Skeletal muscle cell (primary cell): ENCODE results near the gene CXorf38.

Experiments
- DNase-seq: peaks from one replicate; pipeline ENCODE4 v3.0.0-alpha.2; 2010; ENCODE audit warnings: low read depth
- H3K4me3 ChIP-seq: 2 replicates; pipeline ENCODE4 v1.5.1; 2011; ENCODE audit warnings: low read depth, mild to moderate bottlenecking, control low read depth, low read length, moderate library complexity

The CXorf38 gene

GRCh38 chrX:40647307-40648197 lies at the start of gene CXorf38:
CXorf38 (minus strand) TSS chrX:40647561; CDS start chrX:40647520, 41 bp downstream.
- peak within 1 kb of the TSS; percentile 71 for H3K4me3 ChIP-seq
- DNase-seq: peak; percentile 39

GRCh38 chrX:40694802-40695201 lies 47.4 kb upstream of the CXorf38 start:
- no peak for DNase-seq
- H3K4me3 ChIP-seq: no peak overlapping the region

- H3K4me3 ChIP-seq: no peak overlapping the region
- DNase-seq: no peak
Observed at GRCh38 chrX:40688929-40689328, 41.6 kb upstream of the CXorf38 start.

GRCh38 chrX:40687169-40687568 lies 39.8 kb upstream of the CXorf38 start:
- no peak for DNase-seq
- no peak overlapping the region for H3K4me3 ChIP-seq

GRCh38 chrX:40685362-40685918 lies 38.1 kb upstream of the CXorf38 start:
- no peak for DNase-seq
- H3K4me3 ChIP-seq: no peak overlapping the region

- no peak overlapping the region for H3K4me3 ChIP-seq
- DNase-seq: no peak
Observed at GRCh38 chrX:40684092-40684491, 36.7 kb upstream of the CXorf38 start.

- no peak overlapping the region for H3K4me3 ChIP-seq
- DNase-seq: no peak
Observed at GRCh38 chrX:40683245-40683644, 35.9 kb upstream of the CXorf38 start.

- H3K4me3 ChIP-seq: no peak overlapping the region
- DNase-seq: no peak
Observed at GRCh38 chrX:40671126-40671525, 23.8 kb upstream of the CXorf38 start.

GRCh38 chrX:40663880-40664630 lies 16.7 kb upstream of the CXorf38 start:
- no peak for DNase-seq
- H3K4me3 ChIP-seq: no peak overlapping the region

- H3K4me3 ChIP-seq: no peak overlapping the region
- DNase-seq: no peak
Observed at GRCh38 chrX:40663078-40663740, 15.8 kb upstream of the CXorf38 start.

GRCh38 chrX:40661489-40661888 lies 14.1 kb upstream of the CXorf38 start:
- DNase-seq: no peak

GRCh38 chrX:40660381-40660780 lies 13.0 kb upstream of the CXorf38 start:
- H3K4me3 ChIP-seq: no peak overlapping the region
- no peak for DNase-seq

More at GRCh38 chrX:40661489-40661888, 14.1 kb upstream of the CXorf38 start:
- no peak overlapping the region for H3K4me3 ChIP-seq

GRCh38 chrX:40653535-40653934 lies 6.2 kb upstream of the CXorf38 start:
- no peak for DNase-seq
- no peak overlapping the region for H3K4me3 ChIP-seq

- no peak overlapping the region for H3K4me3 ChIP-seq
- DNase-seq: no peak
Observed at GRCh38 chrX:40652664-40653063, 5.3 kb upstream of the CXorf38 start.

- no peak overlapping the region for H3K4me3 ChIP-seq
- no peak for DNase-seq
Observed at GRCh38 chrX:40651620-40652223, 4.4 kb upstream of the CXorf38 start.

GRCh38 chrX:40646489-40647306 lies 663 bp downstream of the CXorf38 start:
- no peak for DNase-seq
- H3K4me3 ChIP-seq: peak overlapping the region; percentile 71

- peak overlapping the region; percentile 36 for H3K4me3 ChIP-seq
- DNase-seq: no peak
Observed at GRCh38 chrX:40644821-40645358, 2.5 kb downstream of the CXorf38 start.

- peak overlapping the region; percentile 36 for H3K4me3 ChIP-seq
- DNase-seq: no peak
Observed at GRCh38 chrX:40644176-40644575, 3.2 kb downstream of the CXorf38 start.
